ENCODE data around the gene GALNT8. TPM values are rescaled to one million over a fixed set of nuclear protein-coding genes. Genes with fewer than 3 reads are reported as not detected.

Gene GALNT8
- total RNA-seq, 1 donor from 2014 or later, result 0.82 TPM

GRCh38 chr12:4768341-4768740 lies 48.1 kb downstream of the GALNT8 start:
- intact Hi-C loops (cut with micrococcal nuclease), result no loop called here
- Mint-ChIP-seq H3K4me3 (no peak overlapping the region), H3K27me3 (peaks cover 14% of the 10 kb centered on the region)

GRCh38 chr12:4769073-4769472 lies 48.9 kb downstream of the GALNT8 start:
- H3K9me3 Mint-ChIP-seq, result no peaks in the 10 kb centered on the region
- no peak overlapping the region for H3K27ac Mint-ChIP-seq
- no peaks in the 10 kb centered on the region for H3K4me1 Mint-ChIP-seq
- H3K27me3 Mint-ChIP-seq, result peaks cover 17% of the 10 kb centered on the region
- intact Hi-C loops (cut with micrococcal nuclease), result no loop called here
- no peaks in the 10 kb centered on the region for H3K36me3 Mint-ChIP-seq (ENCODE audit: low read depth)
- H3K4me3 Mint-ChIP-seq, result no peak overlapping the region
- no peak for DNase-seq

More at GRCh38 chr12:4768341-4768740, 48.1 kb downstream of the GALNT8 start:
- no peak for DNase-seq
- no peak overlapping the region for H3K27ac Mint-ChIP-seq
- no peaks in the 10 kb centered on the region for H3K4me1 Mint-ChIP-seq
- H3K36me3 Mint-ChIP-seq (ENCODE audit: low read depth), result no peaks in the 10 kb centered on the region
- no peaks in the 10 kb centered on the region for H3K9me3 Mint-ChIP-seq

- peaks cover 22% of the 10 kb centered on the region for H3K27me3 Mint-ChIP-seq
Measured at GRCh38 chr12:4771172-4771959, 51.2 kb downstream of the GALNT8 start.

GRCh38 chr12:4771960-4772566 lies 51.9 kb downstream of the GALNT8 start:
- intact Hi-C loops (cut with micrococcal nuclease), result no loop called here
- Mint-ChIP-seq H3K27ac (no peak overlapping the region), H3K9me3 (no peaks in the 10 kb centered on the region), H3K4me1 (no peaks in the 10 kb centered on the region), H3K36me3 (ENCODE audit: low read depth) (no peaks in the 10 kb centered on the region), H3K4me3 (no peak overlapping the region), H3K27me3 (peaks cover 26% of the 10 kb centered on the region)
- no peak for DNase-seq

More at GRCh38 chr12:4771172-4771959, 51.2 kb downstream of the GALNT8 start:
- H3K36me3 Mint-ChIP-seq (ENCODE audit: low read depth), result no peaks in the 10 kb centered on the region
- no peak for DNase-seq
- H3K4me3 Mint-ChIP-seq, result no peak overlapping the region
- no peaks in the 10 kb centered on the region for H3K9me3 Mint-ChIP-seq
- no peaks in the 10 kb centered on the region for H3K4me1 Mint-ChIP-seq
- intact Hi-C loops (cut with micrococcal nuclease), result no loop called here
- H3K27ac Mint-ChIP-seq, result no peak overlapping the region

- Mint-ChIP-seq H3K27ac (no peak overlapping the region), H3K36me3 (ENCODE audit: low read depth) (no peaks in the 10 kb centered on the region), H3K27me3 (peaks cover 35% of the 10 kb centered on the region), H3K4me3 (no peak overlapping the region), H3K9me3 (no peaks in the 10 kb centered on the region), H3K4me1 (no peaks in the 10 kb centered on the region)
- intact Hi-C loops (cut with micrococcal nuclease), result no loop called here
- no peak for DNase-seq
Measured at GRCh38 chr12:4775936-4776335, 55.7 kb downstream of the GALNT8 start.

GRCh38 chr12:4779749-4780148 lies 59.5 kb downstream of the GALNT8 start:
- no peak for DNase-seq
- H3K27ac Mint-ChIP-seq, result no peak overlapping the region
- H3K4me3 Mint-ChIP-seq, result no peak overlapping the region
- intact Hi-C loops (cut with micrococcal nuclease), result no loop called here
- no peaks in the 10 kb centered on the region for H3K36me3 Mint-ChIP-seq (ENCODE audit: low read depth)
- peaks cover 29% of the 10 kb centered on the region for H3K27me3 Mint-ChIP-seq
- H3K4me1 Mint-ChIP-seq, result no peaks in the 10 kb centered on the region
- no peaks in the 10 kb centered on the region for H3K9me3 Mint-ChIP-seq

GRCh38 chr12:4780641-4781611 lies 60.7 kb downstream of the GALNT8 start:
- intact Hi-C loops (cut with micrococcal nuclease), result no loop called here
- no peak for DNase-seq
- no peaks in the 10 kb centered on the region for H3K36me3 Mint-ChIP-seq (ENCODE audit: low read depth)
- H3K27ac Mint-ChIP-seq, result no peak overlapping the region
- no peak overlapping the region for H3K4me3 Mint-ChIP-seq
- H3K27me3 Mint-ChIP-seq, result peaks cover 31% of the 10 kb centered on the region
- no peaks in the 10 kb centered on the region for H3K9me3 Mint-ChIP-seq
- H3K4me1 Mint-ChIP-seq, result no peaks in the 10 kb centered on the region

GRCh38 chr12:4784404-4785054 lies 64.3 kb downstream of the GALNT8 start:
- intact Hi-C loops (cut with micrococcal nuclease), result no loop called here
- Mint-ChIP-seq H3K4me3 (no peak overlapping the region), H3K9me3 (no peaks in the 10 kb centered on the region), H3K27me3 (peaks cover 21% of the 10 kb centered on the region), H3K36me3 (ENCODE audit: low read depth) (no peaks in the 10 kb centered on the region), H3K4me1 (no peaks in the 10 kb centered on the region), H3K27ac (no peak overlapping the region)
- DNase-seq, result no peak

GRCh38 chr12:4786795-4787194 lies 66.6 kb downstream of the GALNT8 start:
- no peak for DNase-seq
- Mint-ChIP-seq H3K27me3 (peaks cover 16% of the 10 kb centered on the region), H3K27ac (no peak overlapping the region), H3K4me3 (no peak overlapping the region), H3K36me3 (ENCODE audit: low read depth) (no peaks in the 10 kb centered on the region), H3K4me1 (no peaks in the 10 kb centered on the region), H3K9me3 (peaks cover 5% of the 10 kb centered on the region)
- intact Hi-C loops (cut with micrococcal nuclease), result no loop called here

- H3K9me3 Mint-ChIP-seq, result peaks cover 5% of the 10 kb centered on the region
- DNase-seq, result no peak
- no peaks in the 10 kb centered on the region for H3K36me3 Mint-ChIP-seq (ENCODE audit: low read depth)
- no peak overlapping the region for H3K4me3 Mint-ChIP-seq
- no peak overlapping the region for H3K27ac Mint-ChIP-seq
- intact Hi-C loops (cut with micrococcal nuclease), result no loop called here
- no peaks in the 10 kb centered on the region for H3K4me1 Mint-ChIP-seq
- peaks cover 20% of the 10 kb centered on the region for H3K27me3 Mint-ChIP-seq
Measured at GRCh38 chr12:4787965-4788364, 67.8 kb downstream of the GALNT8 start.

- Mint-ChIP-seq H3K36me3 (ENCODE audit: low read depth) (no peaks in the 10 kb centered on the region), H3K4me1 (no peaks in the 10 kb centered on the region)
Measured at GRCh38 chr12:4789776-4790175, 69.6 kb downstream of the GALNT8 start.

GRCh38 chr12:4791497-4791896 lies 71.3 kb downstream of the GALNT8 start:
- Mint-ChIP-seq H3K4me3 (no peak overlapping the region), H3K27me3 (peaks cover 20% of the 10 kb centered on the region), H3K4me1 (no peaks in the 10 kb centered on the region), H3K36me3 (ENCODE audit: low read depth) (no peaks in the 10 kb centered on the region), H3K27ac (no peak overlapping the region), H3K9me3 (peaks cover 5% of the 10 kb centered on the region)
- intact Hi-C loops (cut with micrococcal nuclease), result no loop called here
- no peak for DNase-seq

More at GRCh38 chr12:4789776-4790175, 69.6 kb downstream of the GALNT8 start:
- no peak for DNase-seq
- Mint-ChIP-seq H3K4me3 (no peak overlapping the region), H3K27ac (no peak overlapping the region), H3K27me3 (peaks cover 23% of the 10 kb centered on the region), H3K9me3 (peaks cover 5% of the 10 kb centered on the region)
- intact Hi-C loops (cut with micrococcal nuclease), result no loop called here

- peaks cover 37% of the 10 kb centered on the region for H3K27me3 Mint-ChIP-seq
- no peak overlapping the region for H3K27ac Mint-ChIP-seq
- no peak for DNase-seq
- H3K9me3 Mint-ChIP-seq, result peaks cover 5% of the 10 kb centered on the region
- no peaks in the 10 kb centered on the region for H3K4me1 Mint-ChIP-seq
- intact Hi-C loops (cut with micrococcal nuclease), result no loop called here
- H3K4me3 Mint-ChIP-seq, result no peak overlapping the region
- H3K36me3 Mint-ChIP-seq (ENCODE audit: low read depth), result no peaks in the 10 kb centered on the region
Measured at GRCh38 chr12:4794491-4794890, 74.3 kb downstream of the GALNT8 start.
